H1 (cell line): ENCODE data around the gene GARNL3. TPM values are rescaled to one million over a fixed set of nuclear protein-coding genes. Genes with fewer than 3 reads are reported as not detected.

ENCODE experiments used
- CTCF ChIA-PET: fragments of 300-600 bp; sonication (Branson Sonifier 250); formaldehyde crosslinking; loops from one replicate; lab custom pipeline; 2021; ENCODE audit not compliant: partially characterized antibody; lab: Charles Lee
- POLR2A ChIA-PET: fragments of 300-600 bp; sonication (Branson Sonifier 250); formaldehyde crosslinking; loops from one replicate; lab custom pipeline; 2021; ENCODE audit warnings: inconsistent platforms; ENCODE audit not compliant: partially characterized antibody; lab: Charles Lee
- DNase-seq, 2 experiments: peaks; one replicate each; pipeline versions ENCODE4 v3.0.0 to v3.0.0-alpha.2; 2010 to 2022; ENCODE audit warnings: low spot score in 2 of 2, low read depth in 1 of 2, mixed read lengths in 1 of 2
- FAIRE-seq: peaks from 2 replicates; lab custom pipeline; 2011; peaks lifted over from hg19 to GRCh38; lab: Jason Lieb, UNC
- H2AFZ ChIP-seq: 2 replicates; pipeline ENCODE4 v1.8.1; 2012; ENCODE audit warnings: low read length, inconsistent platforms
- H2AK5ac ChIP-seq: 2 replicates; pipeline ENCODE4 v1.6.1; 2013; ENCODE audit warnings: low read depth, low read length
- H2BK120ac ChIP-seq: replicated peaks from 2 replicates; pipeline ENCODE3; 2013; ENCODE audit warnings: low read depth, low read length, inconsistent platforms
- H2BK12ac ChIP-seq: 2 replicates; pipeline ENCODE4 v1.6.1; 2013; ENCODE audit warnings: low read depth, low read length
- H2BK15ac ChIP-seq: 2 replicates; pipeline ENCODE4 v1.6.1; 2013; ENCODE audit warnings: low read length
- H2BK20ac ChIP-seq: 2 replicates; pipeline ENCODE4 v1.6.1; 2013; ENCODE audit warnings: low read length
- H2BK5ac ChIP-seq: 2 replicates; pipeline ENCODE4 v1.6.1; 2013; ENCODE audit warnings: low read depth, low read length
- H3K14ac ChIP-seq: 2 replicates; pipeline ENCODE4 v1.6.1; 2013; ENCODE audit warnings: inconsistent platforms; ENCODE audit not compliant: insufficient read length
- H3K18ac ChIP-seq: 2 replicates; pipeline ENCODE4 v1.6.1; 2013; ENCODE audit warnings: low read length; ENCODE audit errors: extremely low read depth
- H3K23ac ChIP-seq: 2 replicates; pipeline ENCODE4 v1.6.1; 2013; ENCODE audit warnings: inconsistent platforms; ENCODE audit not compliant: insufficient read length
- H3K23me2 ChIP-seq: 2 replicates; pipeline ENCODE4 v1.6.1; 2013; ENCODE audit warnings: low read depth, low read length
- H3K27ac ChIP-seq: 2 replicates; pipeline ENCODE4 v1.6.1; 2011; ENCODE audit warnings: low read depth, low read length, inconsistent platforms
- H3K27me3 ChIP-seq, 4 experiments: replicated peaks in 1 of 4; 1 replicate in 1 of 4; 2 replicates in 3 of 4; pipeline versions ENCODE4 v1.6.1 to v1.8.1; 2011 to 2013; ENCODE audit warnings: low read length in 3 of 4, mild to moderate bottlenecking in 3 of 4, inconsistent platforms in 2 of 4, mixed read lengths in 2 of 4, moderate library complexity in 1 of 4; ENCODE audit not compliant: control insufficient read depth in 3 of 4, insufficient read depth in 3 of 4; ENCODE audit errors: extremely low read depth in 1 of 4
- H3K36me3 ChIP-seq, 4 experiments: 2 replicates each; pipeline versions ENCODE4 v1.6.1 to v1.8.1; 2011 to 2013; ENCODE audit warnings: mild to moderate bottlenecking in 4 of 4, low read length in 3 of 4, moderate library complexity in 2 of 4, control low read depth in 1 of 4, inconsistent platforms in 1 of 4; ENCODE audit not compliant: insufficient read depth in 4 of 4, control insufficient read depth in 2 of 4
- H3K4ac ChIP-seq: replicated peaks from 2 replicates; pipeline ENCODE3; 2013; ENCODE audit warnings: low read length, low read depth, mixed read lengths, inconsistent platforms; ENCODE audit not compliant: insufficient read length
- H3K4me1 ChIP-seq, 4 experiments: replicated peaks in 1 of 4; 1 replicate in 1 of 4; 2 replicates in 3 of 4; pipeline versions ENCODE4 v1.6.1 to v1.8.1; 2011 to 2013; ENCODE audit warnings: low read length in 3 of 4, inconsistent platforms in 2 of 4, mixed read lengths in 1 of 4; ENCODE audit not compliant: insufficient read depth in 4 of 4, control insufficient read depth in 3 of 4
- H3K4me2 ChIP-seq, 2 experiments: 2 replicates each; pipeline versions ENCODE4 v1.6.1 to v1.8.1; 2011 to 2013; ENCODE audit warnings: low read depth in 2 of 2, low read length in 2 of 2, control low read depth in 1 of 2, inconsistent platforms in 1 of 2, mild to moderate bottlenecking in 1 of 2; ENCODE audit not compliant: insufficient read depth in 1 of 2
- H3K4me3 ChIP-seq, 4 experiments: fragments of 200-600, 300-600 bp in 1 of 4; sonication (generic), shearing (Covaris generic), sonication (Bioruptor Twin) in 1 of 4; 2 replicates each; pipeline versions ENCODE4 v1.5.1 to v1.8.1; 2011 to 2016; ENCODE audit warnings: low read length in 4 of 4, low read depth in 3 of 4, control low read depth in 2 of 4, inconsistent platforms in 2 of 4, mild to moderate bottlenecking in 2 of 4, mixed read lengths in 1 of 4, moderate library complexity in 1 of 4; ENCODE audit not compliant: insufficient read depth in 2 of 4; ENCODE audit errors: extremely low read depth in 1 of 4
- H3K56ac ChIP-seq: replicated peaks from 2 replicates; pipeline ENCODE3; 2013; ENCODE audit warnings: low read depth, mild to moderate bottlenecking, mixed read lengths, low read length, inconsistent platforms; ENCODE audit not compliant: insufficient read length
- H3K79me1 ChIP-seq: 2 replicates; pipeline ENCODE4 v1.6.1; 2013; ENCODE audit warnings: low read depth, low read length, control low read depth
- H3K79me2 ChIP-seq, 2 experiments: 2 replicates each; pipeline versions ENCODE4 v1.6.1 to v1.8.1; 2012 to 2013; ENCODE audit warnings: low read length in 2 of 2, mild to moderate bottlenecking in 2 of 2, inconsistent platforms in 1 of 2; ENCODE audit not compliant: insufficient read depth in 2 of 2, control insufficient read depth in 1 of 2
- H3K9ac ChIP-seq, 4 experiments: replicated peaks in 1 of 4; 1 replicate in 1 of 4; 2 replicates in 3 of 4; pipeline versions ENCODE4 v1.6.1 to v1.8.1; 2011 to 2013; ENCODE audit warnings: low read depth in 3 of 4, low read length in 3 of 4, control low read depth in 2 of 4, mild to moderate bottlenecking in 2 of 4, moderate library complexity in 2 of 4, inconsistent platforms in 1 of 4; ENCODE audit errors: extremely low read depth in 1 of 4
- H3K9me3 ChIP-seq, 2 experiments: 2 replicates each; pipeline versions ENCODE4 v1.6.1 to v1.8.1; 2012 to 2013; ENCODE audit warnings: mild to moderate bottlenecking in 2 of 2, moderate library complexity in 2 of 2, control low read depth in 1 of 2, inconsistent platforms in 1 of 2, low read depth in 1 of 2, low read length in 1 of 2, mixed read lengths in 1 of 2; ENCODE audit not compliant: insufficient read depth in 2 of 2
- H4K20me1 ChIP-seq, 2 experiments: replicated peaks in 1 of 2; 2 replicates each; pipeline versions ENCODE3 to v1.8.1; 2011 to 2013; ENCODE audit warnings: inconsistent platforms in 2 of 2, low read length in 2 of 2, mild to moderate bottlenecking in 1 of 2; ENCODE audit not compliant: insufficient read depth in 2 of 2, control insufficient read depth in 1 of 2
- H4K5ac ChIP-seq: 2 replicates; pipeline ENCODE4 v1.6.1; 2013; ENCODE audit warnings: low read length, low read depth, mixed read lengths, inconsistent platforms; ENCODE audit not compliant: insufficient read length
- H4K8ac ChIP-seq: 2 replicates; pipeline ENCODE4 v1.8.0; 2013; ENCODE audit warnings: mild to moderate bottlenecking, moderate library complexity, low read length, inconsistent platforms; ENCODE audit not compliant: insufficient read depth; ENCODE audit errors: extremely low read depth
- H4K91ac ChIP-seq: replicated peaks from 2 replicates; pipeline ENCODE3; 2013; ENCODE audit warnings: low read length, mixed read lengths, inconsistent platforms; ENCODE audit not compliant: insufficient read length
- GTF2F1 ChIP-seq: IDR thresholded peaks from 2 replicates; pipeline ENCODE4 v1.6.1; 2012; ENCODE audit warnings: low read depth, low read length, improper control_type of control experiment, borderline replicate concordance
- RAD21 ChIP-seq, 2 experiments: IDR thresholded peaks in 1 of 2; conservative IDR thresholded peaks in 1 of 2; 2 replicates each; pipeline ENCODE4 v1.6.1; 2011; ENCODE audit warnings: low read depth in 2 of 2, low read length in 2 of 2, improper control_type of control experiment in 1 of 2, inconsistent platforms in 1 of 2, mild to moderate bottlenecking in 1 of 2, moderate library complexity in 1 of 2
- WGBS, 2 experiments: shearing (Covaris generic) in 1 of 2; methylation state at CpG; one replicate each; pipeline versions ENCODE4 v1.1.6 to v1.1.7; 2013 to 2015; ENCODE audit warnings: low lambda C conversion rate in 2 of 2, mixed read lengths in 2 of 2, inconsistent platforms in 1 of 2, low coverage in 1 of 2, missing lambda C conversion rate in 1 of 2; ENCODE audit not compliant: insufficient replicate concordance in 2 of 2, insufficient coverage in 1 of 2, insufficient read length in 1 of 2; ENCODE audit errors: extremely low coverage in 1 of 2, missing lambda C conversion rate in 1 of 2; 5-methylcytosine and 5-hydroxymethylcytosine counted together
- polyA plus RNA-seq, 7 experiments: library from polyadenylated mRNA; depleted of rRNA in 3 of 7; stranded (reverse) in 5 of 7; unstranded in 2 of 7; fragments of >200 nt in 5 of 7; fragments of 200-250 nt in 2 of 7; gene quantifications; 1 replicate in 5 of 7; 2 replicates in 1 of 7; 4 replicates in 1 of 7; pipeline versions ENCODE4 v1.2.1 to v1.2.3, GENCODE V29; 2011 to 2013; ENCODE audit warnings: missing spikeins in 2 of 7, mixed read lengths in 2 of 7
- total RNA-seq: library from RNA; stranded (reverse); fragmentation: NEBNext Ultra II Directional; extraction: Animal tissue kit (Norgen Biotek cat#: 25700); gene quantifications from 2 replicates; pipeline ENCODE4 v1.2.1, GENCODE V29; 2021
- TF ChIP-seq, protein P1 (sequence below), 3 experiments: IDR thresholded peaks; 1 replicate in 2 of 3; 2 replicates in 1 of 3; pipeline versions ENCODE4 v1.5.1 to v1.6.1; 2011; ENCODE audit warnings: low read length in 3 of 3, mild to moderate bottlenecking in 3 of 3, inconsistent platforms in 2 of 3, low read depth in 1 of 3, moderate library complexity in 1 of 3; ENCODE audit not compliant: insufficient read depth in 1 of 3; ENCODE audit errors: control extremely low read depth in 1 of 3

Gene GARNL3
- total and polyA plus RNA-seq, 2 of the 8 experiments (the other 6 are each of a cell fraction or from before 2014, with no cell fraction given), result 6.5 to 18.3 TPM

- POLR2A ChIA-PET, result interaction anchor here (0.8 to 2.7 kb wide), 3 partner anchors 9 to 91 kb away, joined by 4 to 11 read pairs (median 6); partner anchors contain the start of genes LRSAM1 and RPL12
- no peak overlapping the region for H3K9ac ChIP-seq
- no peaks in the 10 kb centered on the region for H3K9me3 ChIP-seq
- no peak overlapping the region for H2BK120ac ChIP-seq
- FAIRE-seq, result no peak
- no peak overlapping the region for H3K14ac ChIP-seq
- no peaks in the 10 kb centered on the region for H3K79me1 ChIP-seq
- TF ChIP-seq, protein P1, sequence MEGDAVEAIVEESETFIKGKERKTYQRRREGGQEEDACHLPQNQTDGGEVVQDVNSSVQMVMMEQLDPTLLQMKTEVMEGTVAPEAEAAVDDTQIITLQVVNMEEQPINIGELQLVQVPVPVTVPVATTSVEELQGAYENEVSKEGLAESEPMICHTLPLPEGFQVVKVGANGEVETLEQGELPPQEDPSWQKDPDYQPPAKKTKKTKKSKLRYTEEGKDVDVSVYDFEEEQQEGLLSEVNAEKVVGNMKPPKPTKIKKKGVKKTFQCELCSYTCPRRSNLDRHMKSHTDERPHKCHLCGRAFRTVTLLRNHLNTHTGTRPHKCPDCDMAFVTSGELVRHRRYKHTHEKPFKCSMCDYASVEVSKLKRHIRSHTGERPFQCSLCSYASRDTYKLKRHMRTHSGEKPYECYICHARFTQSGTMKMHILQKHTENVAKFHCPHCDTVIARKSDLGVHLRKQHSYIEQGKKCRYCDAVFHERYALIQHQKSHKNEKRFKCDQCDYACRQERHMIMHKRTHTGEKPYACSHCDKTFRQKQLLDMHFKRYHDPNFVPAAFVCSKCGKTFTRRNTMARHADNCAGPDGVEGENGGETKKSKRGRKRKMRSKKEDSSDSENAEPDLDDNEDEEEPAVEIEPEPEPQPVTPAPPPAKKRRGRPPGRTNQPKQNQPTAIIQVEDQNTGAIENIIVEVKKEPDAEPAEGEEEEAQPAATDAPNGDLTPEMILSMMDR (IDR thresholded peaks at IDR 0.05; ENCODE audit: control extremely low read depth in 1 of 3, insufficient read depth in 1 of 3, low read depth in 1 of 3, low read length in 3 of 3), result peak; percentile 67 to 77 (median 77)
- TF ChIP-seq GTF2F1, result no peak
- TF ChIP-seq RAD21 (IDR thresholded peaks at IDR 0.05 in 1 of 2, conservative IDR thresholded peaks at IDR 0.05 in 1 of 2; ENCODE audit: low read depth in 2 of 2, low read length in 2 of 2), result peak; percentile 85 to 91
- TF ChIP-seq, all 59 proteins: peak for 2
- Histone ChIP-seq H2AFZ (no peak overlapping the region), H4K20me1 (no peaks in the 10 kb centered on the region), H2BK12ac (no peak overlapping the region), H2BK5ac (no peak overlapping the region), H2BK20ac (no peak overlapping the region), H3K18ac (no peak overlapping the region), H4K91ac (no peak overlapping the region), H3K27ac (no peak overlapping the region), H3K4me2 (no peak overlapping the region), H3K27me3 (no peaks in the 10 kb centered on the region), H3K4me3 (no peak overlapping the region), H3K4ac (no peak overlapping the region), H4K5ac (no peak overlapping the region), H3K56ac (no peak overlapping the region), H3K4me1 (peaks cover 0 to 2% (median 0%) of the 10 kb centered on the region in 4 experiments; a peak in 2 of 7 replicates), H2BK15ac (no peak overlapping the region), H2AK5ac (no peak overlapping the region), H4K8ac (no peak overlapping the region), H3K36me3 (peaks cover 0 to 7% (median 0%) of the 10 kb centered on the region in 4 experiments; a peak in 2 of 8 replicates), H3K23ac (no peak overlapping the region), H3K23me2 (no peaks in the 10 kb centered on the region), H3K79me2 (no peaks in the 10 kb centered on the region)
- peak in 1 of 2 experiments; percentile 34 for DNase-seq
- 42% methylated on average over 2 of the region's 2 CpGs; no CpG with 5 or more reads in 1 of the 2 experiments for WGBS, 2 experiments
- CTCF ChIA-PET, result interaction anchor here (0.6 to 2.5 kb wide), 24 partner anchors 10 to 207 kb away, joined by 3 to 33 read pairs (median 4); partner anchors contain the start of genes SLC2A8 and ZNF79
Observed at GRCh38 chr9:127360829-127361228, 96.3 kb downstream of the GARNL3 start.
